H1 (cell line): Measurements from ENCODE around the gene RNASE7. TPM values are rescaled to one million over a fixed set of nuclear protein-coding genes. Genes with fewer than 3 reads are reported as not detected.

Experiments used
- CTCF ChIA-PET: fragments of 300-600 bp; sonication (Branson Sonifier 250); formaldehyde crosslinking; loops from one replicate; lab custom pipeline; 2021; ENCODE audit not compliant: partially characterized antibody; lab: Charles Lee
- POLR2A ChIA-PET: fragments of 300-600 bp; sonication (Branson Sonifier 250); formaldehyde crosslinking; loops from one replicate; lab custom pipeline; 2021; ENCODE audit warnings: inconsistent platforms; ENCODE audit not compliant: partially characterized antibody; lab: Charles Lee
- DNase-seq, 2 experiments: peaks; one replicate each; pipeline versions ENCODE4 v3.0.0 to v3.0.0-alpha.2; 2010 to 2022; ENCODE audit warnings: low spot score in 2 of 2, low read depth in 1 of 2, mixed read lengths in 1 of 2
- FAIRE-seq: peaks from 2 replicates; lab custom pipeline; 2011; peaks lifted over from hg19 to GRCh38; lab: Jason Lieb, UNC
- H2AFZ ChIP-seq: 2 replicates; pipeline ENCODE4 v1.8.1; 2012; ENCODE audit warnings: low read length, inconsistent platforms
- H2AK5ac ChIP-seq: 2 replicates; pipeline ENCODE4 v1.6.1; 2013; ENCODE audit warnings: low read depth, low read length
- H2BK120ac ChIP-seq: replicated peaks from 2 replicates; pipeline ENCODE3; 2013; ENCODE audit warnings: low read depth, low read length, inconsistent platforms
- H2BK12ac ChIP-seq: 2 replicates; pipeline ENCODE4 v1.6.1; 2013; ENCODE audit warnings: low read depth, low read length
- H2BK15ac ChIP-seq: 2 replicates; pipeline ENCODE4 v1.6.1; 2013; ENCODE audit warnings: low read length
- H2BK20ac ChIP-seq: 2 replicates; pipeline ENCODE4 v1.6.1; 2013; ENCODE audit warnings: low read length
- H2BK5ac ChIP-seq: 2 replicates; pipeline ENCODE4 v1.6.1; 2013; ENCODE audit warnings: low read depth, low read length
- H3K14ac ChIP-seq: 2 replicates; pipeline ENCODE4 v1.6.1; 2013; ENCODE audit warnings: inconsistent platforms; ENCODE audit not compliant: insufficient read length
- H3K18ac ChIP-seq: 2 replicates; pipeline ENCODE4 v1.6.1; 2013; ENCODE audit warnings: low read length; ENCODE audit errors: extremely low read depth
- H3K23ac ChIP-seq: 2 replicates; pipeline ENCODE4 v1.6.1; 2013; ENCODE audit warnings: inconsistent platforms; ENCODE audit not compliant: insufficient read length
- H3K23me2 ChIP-seq: 2 replicates; pipeline ENCODE4 v1.6.1; 2013; ENCODE audit warnings: low read depth, low read length
- H3K27ac ChIP-seq: 2 replicates; pipeline ENCODE4 v1.6.1; 2011; ENCODE audit warnings: low read depth, low read length, inconsistent platforms
- H3K27me3 ChIP-seq, 4 experiments: replicated peaks in 1 of 4; 1 replicate in 1 of 4; 2 replicates in 3 of 4; pipeline versions ENCODE4 v1.6.1 to v1.8.1; 2011 to 2013; ENCODE audit warnings: low read length in 3 of 4, mild to moderate bottlenecking in 3 of 4, inconsistent platforms in 2 of 4, mixed read lengths in 2 of 4, moderate library complexity in 1 of 4; ENCODE audit not compliant: control insufficient read depth in 3 of 4, insufficient read depth in 3 of 4; ENCODE audit errors: extremely low read depth in 1 of 4
- H3K36me3 ChIP-seq, 4 experiments: 2 replicates each; pipeline versions ENCODE4 v1.6.1 to v1.8.1; 2011 to 2013; ENCODE audit warnings: mild to moderate bottlenecking in 4 of 4, low read length in 3 of 4, moderate library complexity in 2 of 4, control low read depth in 1 of 4, inconsistent platforms in 1 of 4; ENCODE audit not compliant: insufficient read depth in 4 of 4, control insufficient read depth in 2 of 4
- H3K4ac ChIP-seq: replicated peaks from 2 replicates; pipeline ENCODE3; 2013; ENCODE audit warnings: low read length, low read depth, mixed read lengths, inconsistent platforms; ENCODE audit not compliant: insufficient read length
- H3K4me1 ChIP-seq, 4 experiments: replicated peaks in 1 of 4; 1 replicate in 1 of 4; 2 replicates in 3 of 4; pipeline versions ENCODE4 v1.6.1 to v1.8.1; 2011 to 2013; ENCODE audit warnings: low read length in 3 of 4, inconsistent platforms in 2 of 4, mixed read lengths in 1 of 4; ENCODE audit not compliant: insufficient read depth in 4 of 4, control insufficient read depth in 3 of 4
- H3K4me2 ChIP-seq, 2 experiments: 2 replicates each; pipeline versions ENCODE4 v1.6.1 to v1.8.1; 2011 to 2013; ENCODE audit warnings: low read depth in 2 of 2, low read length in 2 of 2, control low read depth in 1 of 2, inconsistent platforms in 1 of 2, mild to moderate bottlenecking in 1 of 2; ENCODE audit not compliant: insufficient read depth in 1 of 2
- H3K4me3 ChIP-seq, 4 experiments: fragments of 200-600, 300-600 bp in 1 of 4; sonication (generic), shearing (Covaris generic), sonication (Bioruptor Twin) in 1 of 4; 2 replicates each; pipeline versions ENCODE4 v1.5.1 to v1.8.1; 2011 to 2016; ENCODE audit warnings: low read length in 4 of 4, low read depth in 3 of 4, control low read depth in 2 of 4, inconsistent platforms in 2 of 4, mild to moderate bottlenecking in 2 of 4, mixed read lengths in 1 of 4, moderate library complexity in 1 of 4; ENCODE audit not compliant: insufficient read depth in 2 of 4; ENCODE audit errors: extremely low read depth in 1 of 4
- H3K56ac ChIP-seq: replicated peaks from 2 replicates; pipeline ENCODE3; 2013; ENCODE audit warnings: low read depth, mild to moderate bottlenecking, mixed read lengths, low read length, inconsistent platforms; ENCODE audit not compliant: insufficient read length
- H3K79me1 ChIP-seq: 2 replicates; pipeline ENCODE4 v1.6.1; 2013; ENCODE audit warnings: low read depth, low read length, control low read depth
- H3K79me2 ChIP-seq, 2 experiments: 2 replicates each; pipeline versions ENCODE4 v1.6.1 to v1.8.1; 2012 to 2013; ENCODE audit warnings: low read length in 2 of 2, mild to moderate bottlenecking in 2 of 2, inconsistent platforms in 1 of 2; ENCODE audit not compliant: insufficient read depth in 2 of 2, control insufficient read depth in 1 of 2
- H3K9ac ChIP-seq, 4 experiments: replicated peaks in 1 of 4; 1 replicate in 1 of 4; 2 replicates in 3 of 4; pipeline versions ENCODE4 v1.6.1 to v1.8.1; 2011 to 2013; ENCODE audit warnings: low read depth in 3 of 4, low read length in 3 of 4, control low read depth in 2 of 4, mild to moderate bottlenecking in 2 of 4, moderate library complexity in 2 of 4, inconsistent platforms in 1 of 4; ENCODE audit errors: extremely low read depth in 1 of 4
- H3K9me3 ChIP-seq, 2 experiments: 2 replicates each; pipeline versions ENCODE4 v1.6.1 to v1.8.1; 2012 to 2013; ENCODE audit warnings: mild to moderate bottlenecking in 2 of 2, moderate library complexity in 2 of 2, control low read depth in 1 of 2, inconsistent platforms in 1 of 2, low read depth in 1 of 2, low read length in 1 of 2, mixed read lengths in 1 of 2; ENCODE audit not compliant: insufficient read depth in 2 of 2
- H4K20me1 ChIP-seq, 2 experiments: replicated peaks in 1 of 2; 2 replicates each; pipeline versions ENCODE3 to v1.8.1; 2011 to 2013; ENCODE audit warnings: inconsistent platforms in 2 of 2, low read length in 2 of 2, mild to moderate bottlenecking in 1 of 2; ENCODE audit not compliant: insufficient read depth in 2 of 2, control insufficient read depth in 1 of 2
- H4K5ac ChIP-seq: 2 replicates; pipeline ENCODE4 v1.6.1; 2013; ENCODE audit warnings: low read length, low read depth, mixed read lengths, inconsistent platforms; ENCODE audit not compliant: insufficient read length
- H4K8ac ChIP-seq: 2 replicates; pipeline ENCODE4 v1.8.0; 2013; ENCODE audit warnings: mild to moderate bottlenecking, moderate library complexity, low read length, inconsistent platforms; ENCODE audit not compliant: insufficient read depth; ENCODE audit errors: extremely low read depth
- H4K91ac ChIP-seq: replicated peaks from 2 replicates; pipeline ENCODE3; 2013; ENCODE audit warnings: low read length, mixed read lengths, inconsistent platforms; ENCODE audit not compliant: insufficient read length
- BRCA1 ChIP-seq: IDR thresholded peaks from 2 replicates; pipeline ENCODE4 v1.6.1; 2012; ENCODE audit warnings: low read depth, low read length, improper control_type of control experiment
- CBX5 ChIP-seq: fragments of 300-800, 300-1000 bp; sonication (generic); IDR thresholded peaks from 2 replicates; pipeline ENCODE4 v1.7.1; 2016; ENCODE audit warnings: antibody characterized with exemption, low read length, low read depth
- EGR1 ChIP-seq: IDR thresholded peaks from 2 replicates; pipeline ENCODE4 v1.6.1; 2011; ENCODE audit warnings: low read depth, low read length, borderline replicate concordance
- HDAC2 ChIP-seq, 2 experiments: fragments of 300-600 bp in 1 of 2; sonication (generic) in 1 of 2; IDR thresholded peaks; 2 replicates each; pipeline ENCODE4 v1.6.1; 2011 to 2012; ENCODE audit warnings: low read depth in 2 of 2, low read length in 2 of 2, mild to moderate bottlenecking in 2 of 2, moderate library complexity in 2 of 2, borderline replicate concordance in 1 of 2, inconsistent platforms in 1 of 2
- KDM1A ChIP-seq: fragments of 200-600, 300-600 bp; sonication (generic); IDR thresholded peaks from 2 replicates; pipeline ENCODE4 v1.7.1; 2016; ENCODE audit warnings: mild to moderate bottlenecking, low read length, borderline replicate concordance
- KDM5A ChIP-seq: fragments of 200-600 bp; IDR thresholded peaks from 2 replicates; pipeline ENCODE4 v1.7.1; 2012; ENCODE audit warnings: mild to moderate bottlenecking, low read length, inconsistent platforms, mixed read lengths
- RFX5 ChIP-seq: IDR thresholded peaks from 2 replicates; pipeline ENCODE4 v1.6.1; 2011; ENCODE audit warnings: low read depth, low read length, improper control_type of control experiment, borderline replicate concordance
- TAF7 ChIP-seq: optimal IDR thresholded peaks from 2 replicates; pipeline ENCODE3; 2011; ENCODE audit warnings: low read depth, mild to moderate bottlenecking, inconsistent platforms, low read length, moderate library complexity, borderline replicate concordance
- WGBS, 2 experiments: shearing (Covaris generic) in 1 of 2; methylation state at CpG; one replicate each; pipeline versions ENCODE4 v1.1.6 to v1.1.7; 2013 to 2015; ENCODE audit warnings: low lambda C conversion rate in 2 of 2, mixed read lengths in 2 of 2, inconsistent platforms in 1 of 2, low coverage in 1 of 2, missing lambda C conversion rate in 1 of 2; ENCODE audit not compliant: insufficient replicate concordance in 2 of 2, insufficient coverage in 1 of 2, insufficient read length in 1 of 2; ENCODE audit errors: extremely low coverage in 1 of 2, missing lambda C conversion rate in 1 of 2; 5-methylcytosine and 5-hydroxymethylcytosine counted together
- polyA plus RNA-seq, 7 experiments: library from polyadenylated mRNA; depleted of rRNA in 3 of 7; stranded (reverse) in 5 of 7; unstranded in 2 of 7; fragments of >200 nt in 5 of 7; fragments of 200-250 nt in 2 of 7; gene quantifications; 1 replicate in 5 of 7; 2 replicates in 1 of 7; 4 replicates in 1 of 7; pipeline versions ENCODE4 v1.2.1 to v1.2.3, GENCODE V29; 2011 to 2013; ENCODE audit warnings: missing spikeins in 2 of 7, mixed read lengths in 2 of 7
- total RNA-seq: library from RNA; stranded (reverse); fragmentation: NEBNext Ultra II Directional; extraction: Animal tissue kit (Norgen Biotek cat#: 25700); gene quantifications from 2 replicates; pipeline ENCODE4 v1.2.1, GENCODE V29; 2021
- TF ChIP-seq, protein P1 (sequence below): IDR thresholded peaks from 2 replicates; pipeline ENCODE4 v1.6.1; 2012; ENCODE audit warnings: inconsistent platforms

The RNASE7 gene
- total and polyA plus RNA-seq, 2 of the 8 experiments (the other 6 are each of a cell fraction or from before 2014, with no cell fraction given): not detected

DNA sequence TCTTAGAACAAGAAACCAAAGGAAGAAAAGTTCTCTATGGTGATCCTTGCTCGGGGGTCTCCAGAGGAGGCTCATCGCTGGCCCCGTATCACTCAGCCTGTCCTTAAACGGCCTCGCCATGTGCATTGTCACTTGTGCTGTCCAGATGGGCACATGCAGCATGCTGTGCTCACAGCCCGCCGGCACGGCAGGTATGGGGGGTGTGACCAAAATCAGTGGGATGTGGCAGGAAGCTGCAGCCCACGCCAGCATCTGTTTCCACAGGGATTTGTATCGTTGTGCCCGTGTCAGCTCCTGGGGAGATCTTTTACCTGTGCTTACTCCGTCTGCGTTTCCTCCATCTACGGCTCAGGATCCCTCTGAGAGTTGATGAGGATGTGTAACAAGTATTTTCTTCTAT, 45.6 kb upstream of the RNASE7 start:
- no peak overlapping the region for H2BK20ac ChIP-seq
- peaks cover 25 to 50% (median 38%) of the 10 kb centered on the region in 4 experiments for H3K36me3 ChIP-seq
- FAIRE-seq (no peak), DNase-seq (no peak)
- no peaks in the 10 kb centered on the region; the same call in 1 of the 2 replicates for H3K23me2 ChIP-seq
- no peak overlapping the region for H2AFZ ChIP-seq
- no peak overlapping the region for H3K14ac ChIP-seq
- no peak overlapping the region for H3K4me3 ChIP-seq
- no peak overlapping the region for H4K91ac ChIP-seq
- no peak overlapping the region for H3K4me2 ChIP-seq
- no peak overlapping the region for H2BK120ac ChIP-seq
- CTCF ChIA-PET: interaction anchor here (1.1 to 10.6 kb wide), 5 partner anchors 9 to 194 kb away, joined by 4 to 117 read pairs (median 8); partner anchors contain the start of gene RNASE1
- no peak overlapping the region for H4K5ac ChIP-seq
- H4K8ac ChIP-seq: no peak overlapping the region
- H3K4ac ChIP-seq: no peak overlapping the region
- 93% methylated on average over 14 of the region's 14 CpGs; no CpG with 5 or more reads in 1 of the 2 experiments for WGBS, 2 experiments
- H2AK5ac ChIP-seq: no peak overlapping the region
- no peak overlapping the region for H2BK12ac ChIP-seq
- H2BK15ac ChIP-seq: no peak overlapping the region
- H2BK5ac ChIP-seq: no peak overlapping the region
- H3K27me3 ChIP-seq: no peaks in the 10 kb centered on the region
- peaks cover 0 to 2% of the 10 kb centered on the region in 2 experiments for H4K20me1 ChIP-seq
- H3K79me1 ChIP-seq: no peaks in the 10 kb centered on the region
- POLR2A ChIA-PET: interaction anchor here (1.8 kb wide), 1 partner anchor 27 kb away, joined by 4 read pairs; no protein-coding TSS in a partner anchor
- H3K18ac ChIP-seq: no peak overlapping the region
- H3K56ac ChIP-seq: no peak overlapping the region
- peaks cover 0 to 5% of the 10 kb centered on the region in 2 experiments; a peak in 2 of 4 replicates for H3K79me2 ChIP-seq
- no peaks in the 10 kb centered on the region for H3K9me3 ChIP-seq
- H3K27ac ChIP-seq: no peak overlapping the region
- H3K4me1 ChIP-seq: peaks cover 2 to 6% (median 5%) of the 10 kb centered on the region in 4 experiments; a peak in 5 of 7 replicates
- H3K23ac ChIP-seq: no peak overlapping the region
- TF ChIP-seq TAF7 (no peak), BRCA1 (no peak), KDM1A (no peak), HDAC2 (IDR thresholded peaks at IDR 0.05; ENCODE audit: borderline replicate concordance in 1 of 2, low read depth in 2 of 2, low read length in 2 of 2) (no peak), CBX5 (no peak), RFX5 (no peak), EGR1 (no peak), KDM5A (no peak)
- TF ChIP-seq, protein P1, sequence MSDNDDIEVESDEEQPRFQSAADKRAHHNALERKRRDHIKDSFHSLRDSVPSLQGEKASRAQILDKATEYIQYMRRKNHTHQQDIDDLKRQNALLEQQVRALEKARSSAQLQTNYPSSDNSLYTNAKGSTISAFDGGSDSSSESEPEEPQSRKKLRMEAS: no peak
- no peak overlapping the region for H3K9ac ChIP-seq
